ENCODE data around the gene HFE. TPM values are rescaled to one million over a fixed set of nuclear protein-coding genes. Genes with fewer than 3 reads are reported as not detected.
"Not testable (repeated sequence)": the region's sequence is repeated elsewhere in the genome, so short reads cannot be mapped to it uniquely, and the experiment has no call there.

HFE gene
- total RNA-seq, 4 donors from 2014 or later: 1.6 to 7.8 (median 5.0) TPM

- in situ Hi-C loops (cut with MboI; ENCODE audit: low pct_ligation_motif_present in 1 of 4, low pct_unique_long_range_greater_than_20kb in 1 of 4, low sequenced_read_pairs in 3 of 4) (loop anchor here in 3 of 4 donors (25.0 kb wide), 2 partner anchors 1089 to 1764 kb away; a partner anchor contains a TSS), intact Hi-C loops (cut with DNase I; ENCODE audit: low total_unique reads) (no loop called here)
- Histone ChIP-seq H3K4me3 (no peak overlapping the region), H3K27ac (no peak overlapping the region), H3K36me3 (no peaks in the 10 kb centered on the region), H3K4me1 (peaks cover 0 to 31% (median 12%) of the 10 kb centered on the region in 4 donors), H3K9me3 (no peaks in the 10 kb centered on the region), H3K27me3 (no peaks in the 10 kb centered on the region)
- 76 to 80% methylated on average over 2 of the region's 2 CpGs for WGBS, 2 donors (ENCODE audit: low coverage in 1 of 2)
- no peak for TF ChIP-seq EP300 (IDR thresholded peaks at IDR 0.05; ENCODE audit: low read depth)
- TF ChIP-seq POLR2A (IDR thresholded peaks at IDR 0.05): no peak
- TF ChIP-seq POLR2AphosphoS5 (IDR thresholded peaks at IDR 0.05): no peak
- TF ChIP-seq CTCF (IDR thresholded peaks at IDR 0.05): no peak
- no peak for DNase-seq
Measured at GRCh38 chr6:26048590-26048989, 38.6 kb upstream of the HFE start.

- Histone ChIP-seq H3K36me3 (no peaks in the 10 kb centered on the region), H3K9me3 (no peaks in the 10 kb centered on the region), H3K27me3 (no peaks in the 10 kb centered on the region), H3K4me3 (no peak overlapping the region), H3K27ac (peak overlapping the region in 1 of 4 donors; percentile 13), H3K4me1 (peaks cover 0 to 26% (median 11%) of the 10 kb centered on the region in 4 donors)
- in situ Hi-C loops (cut with MboI; ENCODE audit: low pct_ligation_motif_present in 1 of 4, low pct_unique_long_range_greater_than_20kb in 1 of 4, low sequenced_read_pairs in 3 of 4) (no loop called here), intact Hi-C loops (cut with DNase I; ENCODE audit: low total_unique reads) (no loop called here)
- no peak for DNase-seq
- no peak for TF ChIP-seq POLR2A (IDR thresholded peaks at IDR 0.05)
- TF ChIP-seq EP300 (IDR thresholded peaks at IDR 0.05; ENCODE audit: low read depth): no peak
- no peak for TF ChIP-seq POLR2AphosphoS5 (IDR thresholded peaks at IDR 0.05)
- no peak for TF ChIP-seq CTCF (IDR thresholded peaks at IDR 0.05)
- 77 to 81% methylated on average over 4 of the region's 4 CpGs for WGBS, 2 donors (ENCODE audit: low coverage in 1 of 2)
Measured at GRCh38 chr6:26051665-26052310, 35.4 kb upstream of the HFE start.

GRCh38 chr6:26052762-26053250 is 34.4 kb upstream of the HFE start:
- in situ Hi-C loops (cut with MboI; ENCODE audit: low pct_ligation_motif_present in 1 of 4, low pct_unique_long_range_greater_than_20kb in 1 of 4, low sequenced_read_pairs in 3 of 4); intact Hi-C loops (cut with DNase I; ENCODE audit: low total_unique reads): not testable (repeated sequence)
- WGBS, 2 donors (ENCODE audit: low coverage in 1 of 2): 68 to 91% methylated on average over 3 to 18 of the region's 18 CpGs

GRCh38 chr6:26053992-26054780 is 33.0 kb upstream of the HFE start:
- 22 to 29% methylated on average over 7 to 8 of the region's 8 CpGs for WGBS, 2 donors (ENCODE audit: low coverage in 1 of 2)
- Histone ChIP-seq H3K9me3 (no peaks in the 10 kb centered on the region), H3K36me3 (no peaks in the 10 kb centered on the region), H3K27ac (peak overlapping the region; percentile 92 to 100 (median 96)), H3K4me3 (peak overlapping the region; percentile 45 to 90 (median 62)), H3K27me3 (no peaks in the 10 kb centered on the region), H3K4me1 (peaks cover 0 to 32% (median 13%) of the 10 kb centered on the region in 4 donors)
- in situ Hi-C loops (cut with MboI; ENCODE audit: low pct_ligation_motif_present in 1 of 4, low pct_unique_long_range_greater_than_20kb in 1 of 4, low sequenced_read_pairs in 3 of 4): no loop called here
- TF ChIP-seq POLR2A (IDR thresholded peaks at IDR 0.05) (no peak), POLR2AphosphoS5 (IDR thresholded peaks at IDR 0.05) (peak in 1 of 3 donors; percentile 14)
- DNase-seq: no peak
- intact Hi-C loops (cut with DNase I; ENCODE audit: low total_unique reads): no loop called here

More at GRCh38 chr6:26052762-26053250, 34.4 kb upstream of the HFE start:
- not testable (repeated sequence) for H3K27me3 ChIP-seq, H3K36me3 ChIP-seq, H3K4me3 ChIP-seq, H3K9me3 ChIP-seq
- peak overlapping the region in 1 of 4 donors; percentile 100 for H3K27ac ChIP-seq
- DNase-seq: peak; percentile 45
- peak in 1 of 3 donors; percentile 50 for TF ChIP-seq POLR2AphosphoS5 (IDR thresholded peaks at IDR 0.05)
- H3K4me1 ChIP-seq: peaks cover 0 to 32% (median 13%) of the 10 kb centered on the region in 4 donors
